HG02970 (cell line): Measurements from ENCODE around the gene ZNF682.
"Not testable (repeated sequence)": the region's sequence is repeated elsewhere in the genome, so short reads cannot be mapped to it uniquely, and the experiment has no call there.

ENCODE experiments used
- ATAC-seq: cut with Tn5 transposase; IDR thresholded peaks from one replicate; pipeline ENCODE4 v1.9.1; 2021; ENCODE audit warnings: mild to moderate bottlenecking, moderate library complexity, moderate number of reproducible peaks; ENCODE audit not compliant: unreplicated experiment, low FRiP score

The ZNF682 gene

GRCh38 chr19:20039203-20039723 is at the start of gene ZNF682:
TSS of gene ZNF682 (minus strand) at chr19:20039505. CDS start at chr19:20039345, 160 bp downstream.
- peak; percentile 95 for ATAC-seq

- not testable (repeated sequence) for ATAC-seq
Observed at GRCh38 chr19:20082876-20083275, 43.6 kb upstream of the ZNF682 start.

DNA sequence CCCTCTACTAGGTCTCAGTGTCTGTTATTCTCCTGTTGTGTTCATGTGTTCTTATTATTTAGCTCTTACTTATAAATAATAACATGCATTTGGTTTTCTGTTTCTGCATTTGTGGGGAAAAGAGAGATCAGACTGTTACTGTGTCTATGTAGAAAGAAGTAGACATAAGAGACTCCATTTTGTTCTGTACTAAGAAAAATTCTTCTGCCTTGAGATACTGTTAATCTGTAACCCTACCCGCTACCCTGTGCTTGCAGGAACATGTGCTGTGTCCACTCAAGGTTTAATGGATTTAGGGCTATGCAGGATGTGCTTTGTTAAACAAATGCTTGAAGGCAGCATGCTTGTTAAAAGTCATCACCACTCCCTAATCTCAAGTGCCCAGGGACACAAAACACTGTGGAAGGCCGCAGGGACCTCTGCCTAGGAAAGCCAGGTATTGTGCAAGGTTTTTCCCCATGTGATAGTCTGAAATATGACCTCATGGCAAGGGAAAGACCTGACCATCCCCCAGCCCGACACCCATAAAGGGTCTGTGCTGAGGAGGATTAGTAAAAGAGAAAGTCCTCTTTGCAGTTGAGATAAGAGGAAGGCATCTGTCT is 43.0 kb upstream of the ZNF682 start:
- ATAC-seq = not testable (repeated sequence)

DNA sequence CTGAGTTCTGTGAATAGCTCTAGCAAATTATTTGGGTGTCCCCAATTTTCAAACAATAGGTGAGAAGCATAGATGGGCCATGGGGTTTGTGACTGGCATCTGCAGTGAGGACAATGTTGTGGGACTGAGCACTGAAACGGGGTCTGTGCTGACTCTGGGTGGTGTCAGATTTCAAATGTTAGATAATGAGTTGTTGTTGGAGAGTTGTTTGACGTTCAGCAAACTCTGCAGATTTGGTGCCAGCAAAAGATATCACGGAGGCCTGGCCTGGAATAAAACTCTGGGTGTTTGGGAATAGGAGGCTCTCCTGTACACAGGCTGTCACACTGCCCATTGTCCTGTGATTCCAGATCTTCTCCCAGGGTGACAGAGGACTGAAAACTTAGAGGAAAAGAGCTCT is 41.4 kb upstream of the ZNF682 start:
- ATAC-seq = no peak

DNA sequence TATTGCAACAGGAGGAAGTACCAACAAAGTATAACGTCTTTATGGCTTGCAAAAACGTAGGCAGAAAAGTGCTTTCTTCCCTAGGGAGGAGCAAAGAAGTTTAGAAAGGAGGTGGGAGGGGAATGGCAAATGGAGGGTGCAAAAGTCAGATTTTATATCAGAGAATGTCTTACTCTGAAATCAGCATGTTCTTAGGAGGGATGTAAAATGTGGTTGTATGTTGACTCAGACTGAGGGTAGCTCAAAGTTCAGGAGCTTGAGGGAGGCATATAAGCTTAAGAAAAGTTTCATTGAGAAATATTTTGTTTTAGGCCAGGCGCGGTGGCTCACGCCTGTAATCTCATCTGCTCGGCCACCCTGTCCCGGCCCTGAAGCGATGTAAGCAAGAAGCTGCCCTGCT is 40.2 kb upstream of the ZNF682 start:
- ATAC-seq = no peak

GRCh38 chr19:20078581-20079031 is 39.3 kb upstream of the ZNF682 start:
- peak; percentile 7 for ATAC-seq

DNA sequence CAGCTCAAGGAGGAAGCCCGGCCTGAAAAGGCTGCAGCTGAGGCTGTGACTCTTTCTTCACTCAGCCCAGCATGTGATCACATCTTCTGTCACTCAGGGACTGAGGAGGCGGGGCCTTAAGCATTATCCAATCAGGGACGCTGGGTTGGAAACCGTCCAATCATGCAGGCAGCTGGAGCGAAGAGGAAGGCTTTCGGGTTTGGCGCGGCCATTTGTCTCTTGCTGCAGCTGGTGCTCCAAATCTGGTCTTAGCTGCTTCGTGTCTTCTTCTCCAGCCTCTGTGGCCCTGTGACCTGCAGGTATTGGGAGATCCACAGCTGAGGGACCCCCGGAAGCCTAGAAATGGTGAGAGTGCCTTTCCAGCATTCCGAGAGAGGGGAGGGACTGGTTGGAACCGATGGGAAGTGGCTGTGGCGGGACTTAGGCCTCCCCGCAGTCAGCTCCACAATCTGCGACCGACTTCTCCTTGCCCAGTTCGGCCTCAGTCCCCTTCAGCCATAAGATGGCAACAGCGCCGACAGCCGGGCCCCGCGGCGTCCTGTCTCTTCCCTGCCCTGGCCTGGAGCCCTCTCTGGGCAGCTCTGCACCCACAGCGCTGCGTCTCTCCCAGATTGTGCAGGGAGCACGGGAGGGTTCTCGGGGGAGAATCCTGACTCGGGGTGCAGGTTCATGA is 38.6 kb upstream of the ZNF682 start, which contains the start of gene ZNF90:
Gene ZNF90, plus strand, starts transcription at position 210 of the 673 bp plus-strand sequence. Its CDS starts 133 bp downstream, at position 343.
- peak; percentile 86 for ATAC-seq

DNA sequence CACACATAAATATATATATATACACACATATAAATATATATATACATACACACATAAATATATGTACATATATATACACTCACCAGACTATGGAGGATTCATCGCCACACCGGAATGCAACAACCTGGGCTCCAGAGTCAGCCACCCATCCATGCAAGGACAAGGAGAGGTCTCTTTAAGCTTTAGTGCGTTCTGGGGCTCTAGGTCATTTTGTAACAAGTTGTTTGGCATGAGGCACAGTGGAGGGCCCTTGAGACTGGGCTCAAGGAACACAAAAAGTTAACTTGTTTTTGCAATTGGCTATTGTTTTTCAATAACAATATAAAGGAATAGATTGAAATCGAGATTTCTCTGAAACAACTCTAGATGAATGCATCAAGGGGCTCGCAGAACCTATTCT is 33.6 kb upstream of the ZNF682 start:
- ATAC-seq = no peak

- no peak for ATAC-seq
Observed at GRCh38 chr19:20070691-20071090, 31.4 kb upstream of the ZNF682 start.

GRCh38 chr19:20068559-20068958 is 29.3 kb upstream of the ZNF682 start:
- not testable (repeated sequence) for ATAC-seq

- ATAC-seq = no peak
Observed at GRCh38 chr19:20067943-20068342, 28.6 kb upstream of the ZNF682 start.

DNA sequence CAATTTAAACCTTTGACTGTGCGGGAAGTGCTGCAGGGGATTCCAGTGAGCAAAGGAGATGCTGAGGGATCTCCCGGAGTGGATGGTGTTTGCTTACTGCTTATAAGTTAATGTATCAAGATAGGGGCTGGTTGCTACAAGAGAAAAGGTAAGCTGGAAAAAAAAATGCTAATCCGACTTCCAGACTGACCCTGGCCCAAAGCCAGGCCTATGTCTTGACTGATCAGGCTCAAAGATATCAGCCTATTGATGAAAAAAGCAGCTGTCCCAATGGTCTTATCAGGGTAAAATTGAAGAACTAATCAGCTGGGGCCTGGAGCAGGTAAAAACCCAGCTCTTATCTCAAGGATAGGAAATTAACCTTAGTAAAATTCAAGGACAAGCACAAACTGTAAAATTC is 27.6 kb upstream of the ZNF682 start:
- ATAC-seq = no peak

DNA sequence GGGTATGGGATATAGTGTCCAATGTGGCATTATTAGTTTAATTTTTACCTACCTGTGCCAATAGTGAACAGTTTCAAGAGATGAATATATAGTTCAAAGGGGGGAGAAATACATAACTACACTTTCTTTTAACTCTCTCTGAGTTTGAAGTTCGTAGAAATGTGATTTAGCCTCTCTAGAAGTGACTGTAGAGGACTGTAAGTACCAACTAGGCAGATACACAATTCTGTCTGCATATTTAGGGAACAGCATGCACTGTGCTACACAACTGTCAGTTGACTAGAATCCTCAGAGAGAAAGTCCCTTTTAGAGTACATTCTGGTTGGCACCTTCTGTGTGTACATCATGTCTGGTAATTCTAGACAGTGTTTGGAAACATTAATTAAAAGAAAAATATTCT is 21.0 kb upstream of the ZNF682 start:
- ATAC-seq = no peak

DNA sequence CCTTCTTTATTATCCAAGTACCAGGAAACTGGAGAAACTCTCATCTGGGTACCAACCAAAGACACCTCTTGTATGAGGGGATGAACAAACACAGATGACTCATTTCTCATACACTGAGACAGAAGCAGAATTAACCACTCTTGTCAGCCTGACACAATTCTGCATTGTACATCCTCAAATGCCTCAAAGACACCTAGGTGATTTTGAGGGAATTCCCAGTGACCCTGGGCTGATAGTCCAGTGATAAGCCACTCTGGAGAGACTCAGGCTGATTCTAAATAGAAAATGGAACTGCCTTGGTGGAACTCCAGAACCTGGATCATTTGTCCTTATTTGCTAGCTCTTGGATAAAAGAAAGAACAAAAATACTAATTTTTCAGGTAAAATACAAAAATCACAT is 19.4 kb upstream of the ZNF682 start:
- not testable (repeated sequence) for ATAC-seq

DNA sequence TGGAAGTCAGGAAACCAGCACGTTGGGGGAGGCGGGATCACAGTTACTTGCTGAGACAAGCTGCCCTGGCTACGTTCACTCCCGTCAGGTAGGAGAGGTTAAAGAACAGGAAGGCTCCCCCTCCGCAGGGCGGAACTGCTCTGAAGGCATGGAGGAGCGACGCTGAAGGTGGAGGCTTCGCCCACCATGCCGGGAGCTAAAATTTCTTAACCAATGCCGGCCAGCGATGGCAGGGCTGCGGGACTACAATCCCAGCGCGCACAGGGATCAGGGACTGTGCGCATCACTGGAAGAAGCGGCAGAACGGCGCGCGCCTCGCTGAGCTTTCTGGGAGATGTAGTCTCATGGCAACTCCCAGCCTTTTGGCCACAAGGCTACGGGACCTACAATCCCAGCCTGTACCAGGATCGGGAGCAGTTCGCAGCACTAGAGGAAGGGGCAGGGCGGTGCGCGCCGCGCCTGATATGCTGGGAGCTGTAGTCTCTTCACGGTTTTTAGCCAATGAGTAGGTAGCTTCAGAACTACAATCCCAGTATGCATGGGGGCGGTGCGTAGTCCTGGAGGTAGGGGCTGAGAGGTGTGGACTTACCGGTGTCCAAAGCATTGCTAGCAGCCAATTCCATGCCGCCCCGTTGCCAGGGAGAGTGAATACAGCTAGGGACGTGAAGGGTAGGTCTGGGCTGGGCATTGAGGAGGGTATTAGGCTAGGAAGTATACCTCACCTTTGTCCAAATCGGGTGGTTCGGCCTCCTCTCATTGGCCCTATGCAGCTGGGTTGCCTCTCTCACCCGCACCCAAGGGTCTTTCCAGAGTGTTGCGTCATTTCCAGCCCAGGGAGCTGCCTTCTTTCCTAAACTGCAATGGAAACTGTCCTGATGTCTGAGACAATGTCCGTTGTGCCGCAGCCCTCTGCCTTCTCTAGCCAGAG is 12.8 kb upstream of the ZNF682 start:
- ATAC-seq = peak; percentile 82

- ATAC-seq = not testable (repeated sequence)
Observed at GRCh38 chr19:20045742-20046141, 6.4 kb upstream of the ZNF682 start.

- ATAC-seq = no peak
Observed at GRCh38 chr19:20044663-20045062, 5.4 kb upstream of the ZNF682 start.

- no peak for ATAC-seq
Observed at GRCh38 chr19:20038358-20039202, 725 bp downstream of the ZNF682 start.

DNA sequence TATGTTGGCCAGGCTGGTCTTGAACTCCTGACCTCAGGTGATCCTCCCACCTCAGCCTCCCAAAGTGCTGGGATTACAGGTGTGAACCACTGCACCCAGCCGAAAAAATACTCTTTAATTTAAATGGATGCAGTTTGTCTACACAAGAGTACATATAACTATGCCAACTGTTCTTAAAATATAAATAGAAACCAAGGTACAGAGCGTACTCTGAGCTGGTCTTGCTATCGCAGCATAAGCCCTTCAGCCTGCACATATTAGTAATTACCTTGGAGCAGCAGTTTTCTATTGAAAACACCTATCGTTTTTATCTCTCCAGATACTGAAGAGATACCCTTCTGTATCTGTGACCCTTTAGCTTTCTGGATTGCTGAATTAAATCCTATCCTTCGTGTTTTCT is 3.4 kb downstream of the ZNF682 start:
- ATAC-seq = no peak

GRCh38 chr19:20028611-20029010 is 10.7 kb downstream of the ZNF682 start:
- ATAC-seq = no peak
